Neutrophil (primary cell): ENCODE measurements around the gene RELB.
A peak's percentile ranks its signal among the peaks of the same experiment; 100 is the strongest.
"Not testable (repeated sequence)": the region's sequence is repeated elsewhere in the genome, so short reads cannot be mapped to it uniquely, and the experiment has no call there.

ENCODE experiments used
- H3K27ac ChIP-seq: fragments of 200-600 bp; sonication (generic); 2 replicates; pipeline ENCODE4 v1.5.1; 2016; ENCODE audit warnings: mild to moderate bottlenecking, moderate library complexity
- H3K27me3 ChIP-seq: fragments of 200-600 bp; sonication (generic); 2 replicates; pipeline ENCODE4 v1.6.0; 2016; ENCODE audit warnings: mild to moderate bottlenecking
- H3K36me3 ChIP-seq: fragments of 200-600 bp; sonication (generic); 2 replicates; pipeline ENCODE4 v1.5.1; 2017
- H3K4me1 ChIP-seq, 2 experiments: fragments of 200-600 bp in 1 of 2; sonication (generic) in 1 of 2; 1 replicate in 1 of 2; 2 replicates in 1 of 2; pipeline versions ENCODE4 v1.5.1 to v1.6.1; 2013 to 2016; ENCODE audit warnings: low read depth in 1 of 2, low read length in 1 of 2, mild to moderate bottlenecking in 1 of 2, moderate library complexity in 1 of 2; ENCODE audit not compliant: control insufficient read depth in 1 of 2, insufficient read depth in 1 of 2
- H3K4me3 ChIP-seq, 2 experiments: fragments of 200-600 bp in 1 of 2; sonication (generic) in 1 of 2; 1 replicate in 1 of 2; 2 replicates in 1 of 2; pipeline ENCODE4 v1.5.1; 2013 to 2016; ENCODE audit warnings: low read depth in 1 of 2, low read length in 1 of 2, mild to moderate bottlenecking in 1 of 2, moderate library complexity in 1 of 2
- H3K9me3 ChIP-seq: fragments of 200-600 bp; sonication (generic); 2 replicates; pipeline ENCODE4 v1.5.1; 2016
- TF ChIP-seq, protein P1 (sequence below): fragments of 200-600 bp; sonication (generic); IDR thresholded peaks from 2 replicates; pipeline ENCODE4 v1.5.1; 2016; ENCODE audit warnings: antibody characterized with exemption

The RELB gene

DNA sequence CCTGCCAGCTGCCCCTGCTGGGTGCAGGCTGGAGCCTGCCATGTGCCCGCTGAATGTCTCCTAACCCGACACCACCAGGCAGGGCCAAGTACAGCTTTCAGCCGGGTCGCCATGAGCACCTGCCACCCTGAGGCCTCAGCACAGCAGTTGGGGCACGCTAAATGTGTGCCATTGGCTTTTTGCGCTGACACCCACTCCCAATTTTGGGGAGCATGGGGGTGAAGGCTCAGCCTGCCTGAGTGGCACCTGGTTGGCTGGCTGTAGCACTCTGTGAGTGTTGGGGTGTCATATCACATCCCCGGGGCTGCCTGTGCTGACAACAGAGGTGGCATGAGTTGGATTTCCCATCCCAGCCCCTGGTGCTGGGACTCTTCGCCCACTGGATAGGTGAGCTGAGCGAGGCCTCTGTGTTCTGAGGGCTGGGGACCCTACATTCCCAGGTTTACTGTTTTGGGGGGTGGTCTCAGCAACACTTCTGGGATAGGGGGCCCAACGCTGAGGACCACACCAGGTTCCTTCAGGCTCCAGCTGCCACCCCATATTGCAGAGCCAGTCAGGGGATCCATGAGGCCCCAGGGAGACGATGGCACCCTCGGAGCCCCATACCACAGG, 7.2 kb upstream of the RELB start:
- TF ChIP-seq, protein P1, sequence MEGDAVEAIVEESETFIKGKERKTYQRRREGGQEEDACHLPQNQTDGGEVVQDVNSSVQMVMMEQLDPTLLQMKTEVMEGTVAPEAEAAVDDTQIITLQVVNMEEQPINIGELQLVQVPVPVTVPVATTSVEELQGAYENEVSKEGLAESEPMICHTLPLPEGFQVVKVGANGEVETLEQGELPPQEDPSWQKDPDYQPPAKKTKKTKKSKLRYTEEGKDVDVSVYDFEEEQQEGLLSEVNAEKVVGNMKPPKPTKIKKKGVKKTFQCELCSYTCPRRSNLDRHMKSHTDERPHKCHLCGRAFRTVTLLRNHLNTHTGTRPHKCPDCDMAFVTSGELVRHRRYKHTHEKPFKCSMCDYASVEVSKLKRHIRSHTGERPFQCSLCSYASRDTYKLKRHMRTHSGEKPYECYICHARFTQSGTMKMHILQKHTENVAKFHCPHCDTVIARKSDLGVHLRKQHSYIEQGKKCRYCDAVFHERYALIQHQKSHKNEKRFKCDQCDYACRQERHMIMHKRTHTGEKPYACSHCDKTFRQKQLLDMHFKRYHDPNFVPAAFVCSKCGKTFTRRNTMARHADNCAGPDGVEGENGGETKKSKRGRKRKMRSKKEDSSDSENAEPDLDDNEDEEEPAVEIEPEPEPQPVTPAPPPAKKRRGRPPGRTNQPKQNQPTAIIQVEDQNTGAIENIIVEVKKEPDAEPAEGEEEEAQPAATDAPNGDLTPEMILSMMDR = no peak
- H3K36me3 ChIP-seq = peaks cover 50% of the 10 kb centered on the region

DNA sequence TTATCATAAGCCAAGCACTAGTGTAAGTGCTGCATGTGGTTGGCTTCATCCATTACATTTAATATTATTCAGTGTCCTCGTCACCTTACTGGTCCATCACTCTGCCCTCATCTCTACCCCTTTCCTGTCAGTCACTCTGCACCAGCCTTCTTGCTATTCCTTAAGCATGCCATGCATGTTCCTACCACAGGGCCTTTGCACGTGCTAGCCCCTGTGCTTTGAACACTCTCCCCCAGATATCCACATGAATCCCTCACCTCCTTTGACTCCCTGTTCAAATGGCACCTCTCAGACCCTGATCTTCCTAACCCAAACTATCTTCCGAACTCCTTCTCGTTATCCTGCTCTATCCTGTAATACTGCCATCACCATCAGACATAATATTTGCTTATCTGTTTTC, 3.2 kb upstream of the RELB start:
- Histone ChIP-seq H3K27ac (no peak overlapping the region), H3K9me3 (no peaks in the 10 kb centered on the region), H3K27me3 (no peaks in the 10 kb centered on the region), H3K4me1 (peaks cover 10 to 13% of the 10 kb centered on the region in 2 experiments), H3K36me3 (peaks cover 10% of the 10 kb centered on the region), H3K4me3 (no peak overlapping the region)
- TF ChIP-seq, protein P1 = no peak

More for the DNA sequence above, 7.2 kb upstream of the RELB start:
- Histone ChIP-seq H3K27me3 (no peaks in the 10 kb centered on the region), H3K9me3 (no peaks in the 10 kb centered on the region), H3K4me1 (no peaks in the 10 kb centered on the region), H3K4me3 (no peak overlapping the region), H3K27ac (no peak overlapping the region)

DNA sequence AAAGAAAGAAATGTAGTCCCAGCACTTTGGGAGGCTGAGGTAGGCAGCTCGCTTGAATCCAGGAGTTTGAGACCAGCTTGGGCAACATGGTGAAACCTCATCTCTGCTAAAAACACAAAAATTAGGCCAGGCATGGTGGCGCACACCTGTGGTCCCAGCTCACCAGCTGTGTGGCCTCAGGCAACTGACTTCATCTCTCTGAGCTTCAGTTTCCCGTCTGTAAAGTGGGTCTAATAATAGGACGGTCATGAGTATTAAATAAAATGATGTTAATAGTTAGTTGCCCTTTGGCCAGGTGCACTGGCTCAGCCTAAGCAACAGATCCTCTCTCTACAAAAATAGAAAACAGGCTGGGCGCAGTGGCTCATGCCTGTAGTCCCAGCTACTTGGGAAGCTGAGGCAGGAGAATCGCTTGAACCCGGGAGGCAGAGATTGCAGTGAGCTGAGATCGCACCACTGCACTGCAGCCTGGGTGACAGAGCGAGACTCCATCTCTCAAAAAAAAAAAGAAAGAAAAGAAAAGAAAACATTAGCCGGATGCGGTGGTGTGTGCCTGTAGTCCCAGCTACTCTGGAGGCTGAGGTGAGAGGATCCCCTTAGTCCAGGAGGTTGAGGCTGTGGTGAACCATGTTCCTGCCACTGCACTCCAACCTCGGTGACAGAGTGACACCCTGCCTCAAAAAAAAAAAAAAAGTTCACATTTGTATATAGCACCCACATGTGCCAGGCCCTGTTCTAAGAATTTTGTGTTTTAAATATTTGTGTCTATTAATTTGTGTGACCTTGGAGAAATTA, 1.9 kb upstream of the RELB start:
- H3K4me3 ChIP-seq, H3K9me3 ChIP-seq, H3K36me3 ChIP-seq, H3K27ac ChIP-seq, H3K27me3 ChIP-seq: not testable (repeated sequence)
- H3K4me1 ChIP-seq = peaks cover 10 to 13% of the 10 kb centered on the region in 2 experiments

DNA sequence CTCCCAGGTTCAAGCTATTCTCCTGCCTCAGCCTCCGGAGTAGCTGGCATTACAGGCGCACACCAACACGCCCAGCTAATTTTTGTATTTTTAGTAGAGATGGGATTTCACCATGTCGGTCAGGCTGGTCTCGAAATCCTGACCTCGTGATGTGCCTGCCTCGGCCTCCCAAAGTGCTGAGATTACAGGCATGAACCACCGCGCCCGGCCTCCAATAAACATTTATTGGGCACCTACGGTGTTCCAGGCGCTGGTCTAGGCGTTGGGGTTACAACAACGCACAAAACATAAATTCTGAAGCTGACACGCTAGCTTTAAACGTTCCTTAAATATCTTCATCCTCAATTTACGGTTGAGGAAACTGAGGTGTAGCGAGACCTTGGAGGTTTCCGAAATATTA, 599 bp upstream of the RELB start:
- Histone ChIP-seq H3K27ac (peak overlapping the region; percentile 100), H3K4me1 (peaks cover 10 to 13% of the 10 kb centered on the region in 2 experiments), H3K4me3 (peak overlapping the region; percentile 46 to 56)
- not testable (repeated sequence) for H3K36me3 ChIP-seq, H3K27me3 ChIP-seq, H3K9me3 ChIP-seq

DNA sequence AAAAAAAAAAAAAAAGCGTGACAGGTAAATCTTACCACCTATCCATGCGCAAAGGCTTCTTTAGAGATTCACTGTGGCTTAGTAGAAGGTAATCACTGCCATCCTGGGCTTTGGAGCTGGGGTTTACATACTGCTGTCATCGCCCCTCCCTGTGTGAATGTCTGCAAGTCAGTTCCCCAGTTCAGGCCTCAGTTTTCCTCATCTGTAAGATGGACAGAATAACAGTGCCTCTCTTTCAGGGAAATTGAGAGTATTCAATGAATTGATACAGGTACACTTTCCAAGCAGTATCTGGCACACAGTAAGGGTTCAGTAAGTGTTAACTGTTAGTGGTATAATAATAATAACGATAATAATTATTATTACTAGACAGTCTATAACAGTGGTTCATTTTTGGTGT, 2.2 kb downstream of the RELB start:
- no peak overlapping the region for H3K27ac ChIP-seq
- peaks cover 8% of the 10 kb centered on the region for H3K36me3 ChIP-seq
- no peaks in the 10 kb centered on the region for H3K9me3 ChIP-seq
- H3K4me3 ChIP-seq = no peak overlapping the region
- peaks cover 10 to 13% of the 10 kb centered on the region in 2 experiments for H3K4me1 ChIP-seq
- H3K27me3 ChIP-seq = no peaks in the 10 kb centered on the region
- TF ChIP-seq, protein P1 = no peak

DNA sequence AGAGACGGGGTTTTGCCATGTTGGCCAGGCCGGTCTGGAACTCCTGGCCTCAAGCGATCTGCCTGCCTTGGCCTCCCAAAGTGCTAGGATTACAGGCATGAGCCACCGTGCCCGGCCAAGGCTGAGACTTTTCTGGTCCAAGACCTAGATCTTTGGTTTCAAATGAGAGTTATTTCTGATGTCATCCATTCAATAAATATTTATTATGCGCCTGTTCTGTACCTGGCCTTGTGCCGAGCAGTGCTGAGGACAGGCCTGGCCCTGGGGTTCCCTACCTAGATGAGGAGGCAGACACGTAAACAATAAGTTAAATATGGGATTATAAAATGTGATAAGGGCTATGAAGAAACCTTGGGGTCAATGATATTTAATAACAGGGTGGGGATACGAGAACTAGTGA, 4.5 kb downstream of the RELB start:
- peaks cover 8 to 11% of the 10 kb centered on the region in 2 experiments for H3K4me1 ChIP-seq
- no peak overlapping the region for H3K27ac ChIP-seq
- H3K27me3 ChIP-seq = no peaks in the 10 kb centered on the region
- TF ChIP-seq, protein P1 = no peak
- no peak overlapping the region for H3K4me3 ChIP-seq
- H3K9me3 ChIP-seq = no peaks in the 10 kb centered on the region
- H3K36me3 ChIP-seq = peaks cover 8% of the 10 kb centered on the region
